HepG2 (cell line): ENCODE data around the gene SSNA1. TPM values are rescaled to one million over a fixed set of nuclear protein-coding genes. Genes with fewer than 3 reads are reported as not detected.

ENCODE experiments used
- AHDC1 ChIP-seq: sonication (generic); formaldehyde crosslinking; IDR thresholded peaks from 2 replicates; pipeline ENCODE4 v1.5.1; 2020; ENCODE audit warnings: mild to moderate bottlenecking, missing genetic modification reagents, borderline replicate concordance
- FIP1L1 ChIP-seq: fragments of 200-400 bp; formaldehyde crosslinking; IDR thresholded peaks from 2 replicates; pipeline ENCODE4 v1.6.1; 2018; ENCODE audit warnings: low read depth, mild to moderate bottlenecking, low read length, moderate library complexity, borderline replicate concordance; ENCODE audit not compliant: insufficient read depth
- FOXC1 ChIP-seq: sonication (generic); formaldehyde crosslinking; IDR thresholded peaks from 2 replicates; pipeline ENCODE4 v1.8.0; 2022; ENCODE audit warnings: mild to moderate bottlenecking, missing genetic modification reagents, borderline replicate concordance
- HNF4G ChIP-seq, 2 experiments: sonication (generic) in 1 of 2; formaldehyde crosslinking in 1 of 2; IDR thresholded peaks; 2 replicates each; pipeline versions ENCODE4 v1.4.0 to v1.6.1; 2011 to 2020; ENCODE audit warnings: borderline replicate concordance in 2 of 2, low read depth in 2 of 2, mild to moderate bottlenecking in 2 of 2, low read length in 1 of 2, missing genetic modification reagents in 1 of 2, moderate library complexity in 1 of 2
- IRF9 ChIP-seq: sonication (generic); formaldehyde crosslinking; IDR thresholded peaks from 2 replicates; pipeline ENCODE4 v1.8.0; 2022; ENCODE audit warnings: missing genetic modification reagents, mild to moderate bottlenecking, borderline replicate concordance
- NFE2L1 ChIP-seq: sonication (generic); formaldehyde crosslinking; IDR thresholded peaks from 2 replicates; pipeline ENCODE4 v1.4.0; 2020; ENCODE audit warnings: missing genetic modification reagents, mild to moderate bottlenecking, borderline replicate concordance
- PBX3 ChIP-seq: sonication (generic); formaldehyde crosslinking; IDR thresholded peaks from 2 replicates; pipeline ENCODE4 v1.8.1; 2023; ENCODE audit warnings: missing genetic modification reagents, inconsistent platforms, borderline replicate concordance
- TBX2 ChIP-seq: sonication (generic); formaldehyde crosslinking; IDR thresholded peaks from 2 replicates; pipeline ENCODE4 v1.5.0; 2020; ENCODE audit warnings: missing genetic modification reagents, mild to moderate bottlenecking, borderline replicate concordance
- ZEB1 ChIP-seq: IDR thresholded peaks from 2 replicates; pipeline ENCODE4 v1.6.1; 2012; ENCODE audit warnings: mild to moderate bottlenecking, low read depth, inconsistent platforms; ENCODE audit not compliant: insufficient replicate concordance
- ZFP36L2 ChIP-seq: sonication (generic); formaldehyde crosslinking; IDR thresholded peaks from 2 replicates; pipeline ENCODE4 v1.4.0; 2020; ENCODE audit warnings: missing genetic modification reagents
- ZNF124 ChIP-seq: sonication (generic); formaldehyde crosslinking; IDR thresholded peaks from 2 replicates; pipeline ENCODE4 v1.4.0; 2020; ENCODE audit warnings: missing genetic modification reagents
- ZNF350 ChIP-seq: sonication (generic); formaldehyde crosslinking; IDR thresholded peaks from 2 replicates; pipeline ENCODE4 v1.4.0; 2020; ENCODE audit warnings: mild to moderate bottlenecking, low read depth, missing genetic modification reagents, borderline replicate concordance
- polyA plus RNA-seq, 8 experiments: library from polyadenylated mRNA; depleted of rRNA in 3 of 8; stranded (reverse) in 7 of 8; unstranded in 1 of 8; fragments of >200 nt; fragmentation: Illumina TruSeq in 4 of 8; extraction: Trizol in 4 of 8; gene quantifications; 2 replicates each; pipeline versions ENCODE4 v1.2.1 to v1.2.3, GENCODE V29; 2011 to 2016; ENCODE audit warnings: low read depth in 4 of 8, missing spikeins in 1 of 8, mixed read lengths in 1 of 8; ENCODE audit not compliant: insufficient read depth in 1 of 8
- total RNA-seq, 5 experiments: library from RNA; depleted of rRNA; stranded (reverse); fragments of >200 nt; fragmentation: Illumina TruSeq; extraction: Trizol; gene quantifications; 2 replicates each; pipeline ENCODE4 v1.2.3, GENCODE V29; 2016; ENCODE audit warnings: low read depth in 1 of 5
- TF ChIP-seq, protein P1 (sequence below): IDR thresholded peaks from 2 replicates; pipeline ENCODE4 v1.6.1; 2016
- TF ChIP-seq, protein P2 (sequence below): sonication (generic); formaldehyde crosslinking; conservative IDR thresholded peaks from 2 replicates; pipeline ENCODE4 v1.4.0; 2020; ENCODE audit warnings: missing genetic modification reagents

The SSNA1 gene
- total and polyA plus RNA-seq, 2 of the 13 experiments (the other 11 are each of a cell fraction or from before 2014, with no cell fraction given) = 35.9 to 49.4 TPM

DNA sequence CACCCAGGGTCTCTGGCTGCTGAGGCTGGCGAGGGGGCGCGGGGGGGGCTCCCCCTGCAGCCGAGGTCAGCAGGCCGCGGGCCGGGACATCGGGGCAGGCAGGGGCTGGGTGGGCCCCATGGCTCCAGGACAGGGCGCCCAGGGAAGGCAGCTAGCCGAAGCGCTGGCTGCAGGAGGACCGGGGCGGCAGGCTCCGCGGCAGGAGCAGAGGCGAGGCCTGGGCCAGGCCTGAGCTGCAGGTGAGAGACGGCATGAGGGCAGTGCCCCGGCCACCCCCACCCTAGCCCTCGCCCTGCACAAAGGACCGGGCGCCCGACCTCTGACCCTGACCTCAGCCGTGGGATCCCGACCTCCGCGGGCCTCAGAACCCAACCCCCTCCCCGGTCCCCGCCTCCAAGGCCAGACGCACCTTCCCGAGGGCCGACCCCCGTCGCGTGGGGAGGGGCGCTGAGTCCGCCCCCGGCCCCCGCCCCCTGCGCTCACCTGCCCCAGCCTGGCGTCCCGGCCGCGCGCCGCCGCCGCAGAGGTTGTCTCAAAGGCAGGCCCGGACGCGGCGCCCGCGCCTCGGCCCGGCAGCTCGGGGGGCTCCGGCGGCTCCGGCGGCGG is 33.1 kb downstream of the SSNA1 start (continued):
- TF ChIP-seq FIP1L1 (no peak), ZNF350 (CRISPR knock-in tag) (no peak), FOXC1 (no peak), ZNF124 (CRISPR knock-in tag) (no peak), AHDC1 (CRISPR knock-in tag) (no peak), IRF9 (CRISPR knock-in tag) (0 out of 2 replicates have a peak, but pooled peaks have one; percentile 60), ZEB1 (no peak), HNF4G (IDR thresholded peaks at IDR 0.05; ENCODE audit: borderline replicate concordance, low read depth, low read length) (peak; percentile 49; the same call in 1 of the 2 replicates), HNF4G (CRISPR knock-in tag; IDR thresholded peaks at IDR 0.05; ENCODE audit: borderline replicate concordance, low read depth) (no peak), TBX2 (CRISPR knock-in tag) (no peak), PBX3 (CRISPR knock-in tag) (no peak), ZFP36L2 (no peak), NFE2L1 (no peak)
- TF ChIP-seq, protein P1, sequence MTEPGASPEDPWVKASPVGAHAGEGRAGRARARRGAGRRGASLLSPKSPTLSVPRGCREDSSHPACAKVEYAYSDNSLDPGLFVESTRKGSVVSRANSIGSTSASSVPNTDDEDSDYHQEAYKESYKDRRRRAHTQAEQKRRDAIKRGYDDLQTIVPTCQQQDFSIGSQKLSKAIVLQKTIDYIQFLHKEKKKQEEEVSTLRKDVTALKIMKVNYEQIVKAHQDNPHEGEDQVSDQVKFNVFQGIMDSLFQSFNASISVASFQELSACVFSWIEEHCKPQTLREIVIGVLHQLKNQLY (CRISPR knock-in tag) = no peak
- TF ChIP-seq, protein P2, sequence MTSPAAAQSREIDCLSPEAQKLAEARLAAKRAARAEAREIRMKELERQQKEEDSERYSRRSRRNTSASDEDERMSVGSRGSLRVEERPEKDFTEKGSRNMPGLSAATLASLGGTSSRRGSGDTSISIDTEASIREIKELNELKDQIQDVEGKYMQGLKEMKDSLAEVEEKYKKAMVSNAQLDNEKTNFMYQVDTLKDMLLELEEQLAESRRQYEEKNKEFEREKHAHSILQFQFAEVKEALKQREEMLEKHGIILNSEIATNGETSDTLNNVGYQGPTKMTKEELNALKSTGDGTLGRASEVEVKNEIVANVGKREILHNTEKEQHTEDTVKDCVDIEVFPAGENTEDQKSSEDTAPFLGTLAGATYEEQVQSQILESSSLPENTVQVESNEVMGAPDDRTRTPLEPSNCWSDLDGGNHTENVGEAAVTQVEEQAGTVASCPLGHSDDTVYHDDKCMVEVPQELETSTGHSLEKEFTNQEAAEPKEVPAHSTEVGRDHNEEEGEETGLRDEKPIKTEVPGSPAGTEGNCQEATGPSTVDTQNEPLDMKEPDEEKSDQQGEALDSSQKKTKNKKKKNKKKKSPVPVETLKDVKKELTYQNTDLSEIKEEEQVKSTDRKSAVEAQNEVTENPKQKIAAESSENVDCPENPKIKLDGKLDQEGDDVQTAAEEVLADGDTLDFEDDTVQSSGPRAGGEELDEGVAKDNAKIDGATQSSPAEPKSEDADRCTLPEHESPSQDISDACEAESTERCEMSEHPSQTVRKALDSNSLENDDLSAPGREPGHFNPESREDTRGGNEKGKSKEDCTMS (CRISPR knock-in tag) = no peak
